H1 (cell line): Measurements from ENCODE around the gene PRTG. TPM values are rescaled to one million over a fixed set of nuclear protein-coding genes. Genes with fewer than 3 reads are reported as not detected.

Source experiments
- BACH1 ChIP-seq: IDR thresholded peaks from 2 replicates; pipeline ENCODE4 v1.6.1; 2012; ENCODE audit warnings: low read length, improper control_type of control experiment
- KDM4A ChIP-seq: IDR thresholded peaks from one replicate; pipeline ENCODE4 v1.7.1; 2012; ENCODE audit warnings: low read depth, mild to moderate bottlenecking, moderate library complexity, low read length, inconsistent platforms; ENCODE audit not compliant: severe bottlenecking
- KDM5A ChIP-seq: fragments of 200-600 bp; IDR thresholded peaks from 2 replicates; pipeline ENCODE4 v1.7.1; 2012; ENCODE audit warnings: mild to moderate bottlenecking, low read length, inconsistent platforms, mixed read lengths
- SUZ12 ChIP-seq: fragments of 200-600 bp; sonication (generic); IDR thresholded peaks from 2 replicates; pipeline ENCODE4 v1.6.1; 2012; ENCODE audit warnings: mild to moderate bottlenecking, inconsistent platforms, low read length, moderate library complexity, mixed read lengths
- TAF7 ChIP-seq: optimal IDR thresholded peaks from 2 replicates; pipeline ENCODE3; 2011; ENCODE audit warnings: low read depth, mild to moderate bottlenecking, inconsistent platforms, low read length, moderate library complexity, borderline replicate concordance
- polyA plus RNA-seq, 7 experiments: library from polyadenylated mRNA; depleted of rRNA in 3 of 7; stranded (reverse) in 5 of 7; unstranded in 2 of 7; fragments of >200 nt in 5 of 7; fragments of 200-250 nt in 2 of 7; gene quantifications; 1 replicate in 5 of 7; 2 replicates in 1 of 7; 4 replicates in 1 of 7; pipeline versions ENCODE4 v1.2.1 to v1.2.3, GENCODE V29; 2011 to 2013; ENCODE audit warnings: missing spikeins in 2 of 7, mixed read lengths in 2 of 7
- total RNA-seq: library from RNA; stranded (reverse); fragmentation: NEBNext Ultra II Directional; extraction: Animal tissue kit (Norgen Biotek cat#: 25700); gene quantifications from 2 replicates; pipeline ENCODE4 v1.2.1, GENCODE V29; 2021

PRTG gene
- total and polyA plus RNA-seq, 2 of the 8 experiments (the other 6 are each of a cell fraction or from before 2014, with no cell fraction given) = 3.1 to 3.2 TPM

GRCh38 chr15:55628369-55628730 is 114.6 kb downstream of the PRTG start (continued):
- TF ChIP-seq KDM4A (no peak), BACH1 (no peak), TAF7 (no peak), KDM5A (no peak), SUZ12 (no peak)
